DND-41 (cell line): ENCODE results near the gene PLD6.

Source experiments
- EZH2 ChIP-seq: IDR thresholded peaks from 3 replicates; pipeline ENCODE4 v1.6.1; 2012; ENCODE audit warnings: borderline replicate concordance, low read depth, mild to moderate bottlenecking, moderate library complexity, low read length, inconsistent platforms; ENCODE audit not compliant: severe bottlenecking
- TF ChIP-seq, protein P1 (sequence below): IDR thresholded peaks from 2 replicates; pipeline ENCODE4 v1.5.1; 2012; ENCODE audit warnings: borderline replicate concordance, low read length, moderate library complexity, mild to moderate bottlenecking; ENCODE audit not compliant: poor library complexity, severe bottlenecking; ENCODE audit errors: extremely low read depth

- TF ChIP-seq, protein P1, sequence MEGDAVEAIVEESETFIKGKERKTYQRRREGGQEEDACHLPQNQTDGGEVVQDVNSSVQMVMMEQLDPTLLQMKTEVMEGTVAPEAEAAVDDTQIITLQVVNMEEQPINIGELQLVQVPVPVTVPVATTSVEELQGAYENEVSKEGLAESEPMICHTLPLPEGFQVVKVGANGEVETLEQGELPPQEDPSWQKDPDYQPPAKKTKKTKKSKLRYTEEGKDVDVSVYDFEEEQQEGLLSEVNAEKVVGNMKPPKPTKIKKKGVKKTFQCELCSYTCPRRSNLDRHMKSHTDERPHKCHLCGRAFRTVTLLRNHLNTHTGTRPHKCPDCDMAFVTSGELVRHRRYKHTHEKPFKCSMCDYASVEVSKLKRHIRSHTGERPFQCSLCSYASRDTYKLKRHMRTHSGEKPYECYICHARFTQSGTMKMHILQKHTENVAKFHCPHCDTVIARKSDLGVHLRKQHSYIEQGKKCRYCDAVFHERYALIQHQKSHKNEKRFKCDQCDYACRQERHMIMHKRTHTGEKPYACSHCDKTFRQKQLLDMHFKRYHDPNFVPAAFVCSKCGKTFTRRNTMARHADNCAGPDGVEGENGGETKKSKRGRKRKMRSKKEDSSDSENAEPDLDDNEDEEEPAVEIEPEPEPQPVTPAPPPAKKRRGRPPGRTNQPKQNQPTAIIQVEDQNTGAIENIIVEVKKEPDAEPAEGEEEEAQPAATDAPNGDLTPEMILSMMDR: no peak
- TF ChIP-seq EZH2: no peak
These were observed 45.0 kb downstream of the PLD6 start for GRCh38 chr17:17161121-17161520.
